Esophagus muscularis mucosa (tissue), 4 donors: ENCODE data around the gene CFD.

ENCODE experiments used
- EP300 ChIP-seq: sonication (generic); formaldehyde crosslinking; IDR thresholded peaks from one replicate; pipeline ENCODE4 v1.6.1; 2017; ENCODE audit warnings: antibody characterized with exemption
- POLR2AphosphoS5 ChIP-seq, 2 donors: sonication (generic); formaldehyde crosslinking; IDR thresholded peaks; one replicate each; pipeline ENCODE4 v1.6.1; 2017; ENCODE audit warnings: antibody characterized with exemption in 2 of 2
- TF ChIP-seq, protein P1 (sequence below), 3 experiments: fragments of 200-600 bp in 2 of 3; fragments of 450-650 bp in 1 of 3; sonication (generic) in 2 of 3; IDR thresholded peaks; one replicate each; pipeline ENCODE4 v1.5.1; 2017 to 2019; ENCODE audit warnings: antibody characterized with exemption in 3 of 3, mild to moderate bottlenecking in 2 of 3, moderate library complexity in 1 of 3

DNA sequence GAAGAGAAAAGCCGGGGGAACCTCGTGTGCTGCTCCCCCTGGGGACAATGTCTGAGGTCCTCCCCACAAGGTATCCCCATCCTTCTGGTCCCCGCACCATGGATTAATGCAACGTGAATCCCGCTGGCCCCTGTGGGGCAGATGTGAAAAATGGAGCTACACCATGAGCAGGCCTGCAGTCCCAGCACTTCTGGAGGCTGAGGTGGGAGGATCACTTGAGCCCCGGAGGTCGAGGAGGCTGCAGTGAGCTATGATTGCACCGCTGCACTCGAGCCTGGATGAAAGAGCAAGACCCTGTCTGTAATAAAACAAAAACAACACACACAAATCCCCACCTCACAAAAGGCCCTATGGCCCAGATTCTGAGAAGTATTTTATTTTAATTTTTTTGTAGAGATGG, 1.2 kb upstream of the CFD start:
- no peak for TF ChIP-seq EP300
- no peak for TF ChIP-seq POLR2AphosphoS5 (IDR thresholded peaks at IDR 0.05)
- TF ChIP-seq, protein P1, sequence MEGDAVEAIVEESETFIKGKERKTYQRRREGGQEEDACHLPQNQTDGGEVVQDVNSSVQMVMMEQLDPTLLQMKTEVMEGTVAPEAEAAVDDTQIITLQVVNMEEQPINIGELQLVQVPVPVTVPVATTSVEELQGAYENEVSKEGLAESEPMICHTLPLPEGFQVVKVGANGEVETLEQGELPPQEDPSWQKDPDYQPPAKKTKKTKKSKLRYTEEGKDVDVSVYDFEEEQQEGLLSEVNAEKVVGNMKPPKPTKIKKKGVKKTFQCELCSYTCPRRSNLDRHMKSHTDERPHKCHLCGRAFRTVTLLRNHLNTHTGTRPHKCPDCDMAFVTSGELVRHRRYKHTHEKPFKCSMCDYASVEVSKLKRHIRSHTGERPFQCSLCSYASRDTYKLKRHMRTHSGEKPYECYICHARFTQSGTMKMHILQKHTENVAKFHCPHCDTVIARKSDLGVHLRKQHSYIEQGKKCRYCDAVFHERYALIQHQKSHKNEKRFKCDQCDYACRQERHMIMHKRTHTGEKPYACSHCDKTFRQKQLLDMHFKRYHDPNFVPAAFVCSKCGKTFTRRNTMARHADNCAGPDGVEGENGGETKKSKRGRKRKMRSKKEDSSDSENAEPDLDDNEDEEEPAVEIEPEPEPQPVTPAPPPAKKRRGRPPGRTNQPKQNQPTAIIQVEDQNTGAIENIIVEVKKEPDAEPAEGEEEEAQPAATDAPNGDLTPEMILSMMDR (IDR thresholded peaks at IDR 0.05), result no peak
